Mammary epithelial cell (primary cell): Measurements from ENCODE around the gene RNASE12.

Experiments
- CTCF ChIP-seq, 2 donors: IDR thresholded peaks in 1 of 2; conservative IDR thresholded peaks in 1 of 2; 2 replicates each; pipeline ENCODE4 v1.5.1; 2011 to 2012; ENCODE audit warnings: inconsistent platforms in 2 of 2, low read length in 2 of 2, mild to moderate bottlenecking in 2 of 2, control low read depth in 1 of 2, low read depth in 1 of 2; ENCODE audit not compliant: insufficient read depth in 1 of 2; ENCODE audit errors: extremely low read depth in 1 of 2
- EZH2 ChIP-seq: IDR thresholded peaks from 2 replicates; pipeline ENCODE4 v1.6.1; 2012; ENCODE audit warnings: low read length, inconsistent platforms, borderline replicate concordance

- TF ChIP-seq EZH2 (no peak), CTCF (conservative IDR thresholded peaks at IDR 0.05 in 1 of 2, IDR thresholded peaks at IDR 0.05 in 1 of 2; ENCODE audit: extremely low read depth in 1 of 2, insufficient read depth in 1 of 2, low read depth in 1 of 2, low read length in 2 of 2) (no peak)
These were observed 36.3 kb upstream of the RNASE12 start for GRCh38 chr14:20627346-20628027.
